BE2C (cell line): ENCODE data around the gene PSD2.

Source experiments
- DNase-seq: peaks from one replicate; pipeline ENCODE4 v3.0.0-alpha.2; 2020
- H3K27me3 ChIP-seq: fragments of 250-450 bp; sonication (Bioruptor Pico); 2 replicates; pipeline ENCODE4 v1.5.1; 2020; ENCODE audit warnings: mild to moderate bottlenecking
- H3K36me3 ChIP-seq: fragments of 250-450 bp; sonication (Bioruptor Pico); 2 replicates; pipeline ENCODE4 v1.5.1; 2020; ENCODE audit warnings: mild to moderate bottlenecking
- H3K4me1 ChIP-seq: fragments of 250-450 bp; sonication (Bioruptor Pico); 2 replicates; pipeline ENCODE4 v1.5.1; 2020
- H3K4me3 ChIP-seq: 2 replicates; pipeline ENCODE4 v1.5.1; 2011; ENCODE audit warnings: low read depth, low read length
- H3K9me3 ChIP-seq: fragments of 250-450 bp; sonication (Bioruptor Pico); 2 replicates; pipeline ENCODE4 v1.5.1; 2020
- TF ChIP-seq, protein P1 (sequence below): IDR thresholded peaks from 2 replicates; pipeline ENCODE4 v1.5.1; 2012; ENCODE audit warnings: mild to moderate bottlenecking, low read depth, low read length

The PSD2 gene

DNA sequence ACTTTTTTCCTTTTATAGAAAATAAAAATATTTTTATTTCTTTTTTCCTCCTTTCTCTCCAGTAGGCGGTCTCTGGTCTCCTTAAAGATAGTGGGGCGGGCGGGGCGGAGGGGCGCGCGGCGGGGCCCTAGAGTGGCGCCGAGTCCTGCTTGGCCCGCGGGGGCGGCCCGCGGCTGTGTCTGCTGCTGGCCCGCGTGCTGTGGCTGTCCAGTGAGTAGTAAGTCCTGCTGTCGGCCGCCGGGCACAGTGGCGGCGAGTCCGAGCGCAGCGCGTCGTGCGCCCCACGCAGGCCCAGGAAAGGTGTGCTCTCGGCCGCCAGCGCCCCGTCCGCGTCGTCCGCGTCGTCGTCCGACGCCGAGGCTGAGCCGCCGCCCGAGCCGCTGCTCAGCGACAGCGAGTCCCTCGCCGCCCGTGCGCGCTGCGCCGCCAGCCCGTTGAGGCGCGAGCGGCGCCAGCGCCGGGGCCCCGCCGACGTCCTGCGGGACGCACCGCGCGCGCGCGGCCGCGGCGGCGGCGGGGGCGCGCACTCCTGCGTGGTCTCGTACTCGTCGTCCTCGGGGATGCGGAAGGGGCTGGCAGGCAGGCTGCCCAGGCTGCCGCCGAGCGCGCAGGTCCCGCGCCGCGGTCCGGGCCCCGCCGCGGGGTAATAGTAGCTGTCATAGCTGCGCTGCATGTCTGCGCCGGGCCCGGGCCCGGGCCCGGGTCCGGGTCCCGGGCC lies 52.3 kb downstream of the PSD2 start:
- H3K9me3 ChIP-seq = no peaks in the 10 kb centered on the region
- peak; percentile 66 for DNase-seq
- TF ChIP-seq, protein P1, sequence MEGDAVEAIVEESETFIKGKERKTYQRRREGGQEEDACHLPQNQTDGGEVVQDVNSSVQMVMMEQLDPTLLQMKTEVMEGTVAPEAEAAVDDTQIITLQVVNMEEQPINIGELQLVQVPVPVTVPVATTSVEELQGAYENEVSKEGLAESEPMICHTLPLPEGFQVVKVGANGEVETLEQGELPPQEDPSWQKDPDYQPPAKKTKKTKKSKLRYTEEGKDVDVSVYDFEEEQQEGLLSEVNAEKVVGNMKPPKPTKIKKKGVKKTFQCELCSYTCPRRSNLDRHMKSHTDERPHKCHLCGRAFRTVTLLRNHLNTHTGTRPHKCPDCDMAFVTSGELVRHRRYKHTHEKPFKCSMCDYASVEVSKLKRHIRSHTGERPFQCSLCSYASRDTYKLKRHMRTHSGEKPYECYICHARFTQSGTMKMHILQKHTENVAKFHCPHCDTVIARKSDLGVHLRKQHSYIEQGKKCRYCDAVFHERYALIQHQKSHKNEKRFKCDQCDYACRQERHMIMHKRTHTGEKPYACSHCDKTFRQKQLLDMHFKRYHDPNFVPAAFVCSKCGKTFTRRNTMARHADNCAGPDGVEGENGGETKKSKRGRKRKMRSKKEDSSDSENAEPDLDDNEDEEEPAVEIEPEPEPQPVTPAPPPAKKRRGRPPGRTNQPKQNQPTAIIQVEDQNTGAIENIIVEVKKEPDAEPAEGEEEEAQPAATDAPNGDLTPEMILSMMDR = no peak
- peaks cover 14% of the 10 kb centered on the region for H3K36me3 ChIP-seq
- no peaks in the 10 kb centered on the region for H3K27me3 ChIP-seq
- peak overlapping the region; percentile 24 for H3K4me3 ChIP-seq
- peaks cover under 1% of the 10 kb centered on the region; the same call in 1 of the 2 replicates for H3K4me1 ChIP-seq

DNA sequence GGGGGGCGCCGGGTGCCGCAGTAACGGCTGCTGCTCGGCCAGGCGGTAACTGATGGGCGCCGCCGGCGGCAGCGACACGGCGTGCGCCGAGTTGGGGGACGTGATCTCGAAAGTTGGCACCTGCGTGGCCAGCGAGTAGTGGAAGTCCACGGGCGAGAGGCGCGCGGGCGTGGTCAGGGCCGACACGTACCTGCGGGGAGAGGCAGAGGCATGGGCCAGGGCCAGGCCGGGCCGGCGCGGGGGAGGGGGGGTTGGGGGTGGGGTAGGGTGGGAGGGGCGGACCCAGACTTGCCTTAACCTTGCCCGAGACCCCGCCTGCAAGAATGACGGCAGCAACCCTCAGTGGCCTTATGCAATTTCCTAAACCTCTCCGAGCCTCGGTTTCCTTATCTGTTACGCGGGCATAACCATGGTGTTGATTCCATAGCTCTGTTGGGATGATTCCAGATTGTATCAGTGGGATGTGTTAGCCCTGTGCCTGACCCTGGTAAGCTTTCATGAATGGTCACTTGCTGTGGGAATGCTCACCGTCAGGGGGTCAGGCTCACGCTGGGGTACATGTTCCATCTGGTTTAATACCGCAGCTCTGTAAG lies 53.0 kb downstream of the PSD2 start:
- no peak for DNase-seq
- peaks cover 5% of the 10 kb centered on the region for H3K4me1 ChIP-seq
- H3K36me3 ChIP-seq = peaks cover 14% of the 10 kb centered on the region
- H3K4me3 ChIP-seq = no peak overlapping the region
- H3K27me3 ChIP-seq = no peaks in the 10 kb centered on the region
- H3K9me3 ChIP-seq = no peaks in the 10 kb centered on the region
- TF ChIP-seq, protein P1 = no peak

DNA sequence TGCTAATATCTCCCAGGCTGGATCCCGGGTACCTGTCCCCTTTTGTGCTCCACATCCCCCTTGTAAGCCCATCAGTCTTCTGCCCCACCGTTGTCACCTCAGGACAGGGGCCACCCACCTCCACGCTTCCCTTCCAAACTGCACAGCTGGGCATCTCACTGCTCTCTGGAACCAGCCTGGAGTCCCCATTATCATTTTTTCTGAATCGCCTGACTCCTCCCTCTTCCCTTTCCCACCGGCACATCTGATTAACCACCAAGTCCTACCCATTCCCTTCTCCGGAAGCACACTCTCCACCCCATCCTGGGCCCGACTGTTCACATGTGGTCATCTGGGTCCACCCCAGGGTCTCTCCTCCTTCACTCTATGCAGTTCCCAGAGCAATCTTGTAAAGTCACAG lies 53.9 kb downstream of the PSD2 start:
- H3K9me3 ChIP-seq = no peaks in the 10 kb centered on the region
- H3K4me3 ChIP-seq = no peak overlapping the region
- TF ChIP-seq, protein P1 = no peak
- peaks cover 14% of the 10 kb centered on the region for H3K36me3 ChIP-seq
- peaks cover 5% of the 10 kb centered on the region for H3K4me1 ChIP-seq
- no peak for DNase-seq
- H3K27me3 ChIP-seq = no peaks in the 10 kb centered on the region

DNA sequence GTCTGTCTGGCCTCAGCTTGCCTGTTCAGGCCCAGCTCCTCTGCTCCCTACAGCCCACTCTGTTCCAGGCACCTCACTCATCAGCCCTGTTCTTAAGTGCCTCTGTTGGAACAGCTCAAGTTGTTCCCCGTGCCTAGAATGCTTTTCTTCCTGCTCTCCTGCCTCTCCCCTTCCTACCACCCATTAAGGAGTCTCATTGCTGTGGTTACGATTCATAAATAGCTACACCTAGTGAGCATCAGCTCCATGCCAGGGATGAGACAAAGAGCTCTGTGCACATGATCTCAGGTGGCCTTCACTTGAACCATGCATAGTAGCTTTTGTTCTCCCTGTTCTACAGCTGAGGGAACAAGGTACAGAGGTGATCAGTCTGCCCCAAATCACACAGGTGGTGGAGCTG lies 54.3 kb downstream of the PSD2 start:
- H3K36me3 ChIP-seq = peaks cover 14% of the 10 kb centered on the region
- H3K4me3 ChIP-seq = no peak overlapping the region
- TF ChIP-seq, protein P1 = no peak
- H3K4me1 ChIP-seq = peaks cover 5% of the 10 kb centered on the region
- H3K27me3 ChIP-seq = no peaks in the 10 kb centered on the region
- DNase-seq = peak; percentile 1
- no peaks in the 10 kb centered on the region for H3K9me3 ChIP-seq

DNA sequence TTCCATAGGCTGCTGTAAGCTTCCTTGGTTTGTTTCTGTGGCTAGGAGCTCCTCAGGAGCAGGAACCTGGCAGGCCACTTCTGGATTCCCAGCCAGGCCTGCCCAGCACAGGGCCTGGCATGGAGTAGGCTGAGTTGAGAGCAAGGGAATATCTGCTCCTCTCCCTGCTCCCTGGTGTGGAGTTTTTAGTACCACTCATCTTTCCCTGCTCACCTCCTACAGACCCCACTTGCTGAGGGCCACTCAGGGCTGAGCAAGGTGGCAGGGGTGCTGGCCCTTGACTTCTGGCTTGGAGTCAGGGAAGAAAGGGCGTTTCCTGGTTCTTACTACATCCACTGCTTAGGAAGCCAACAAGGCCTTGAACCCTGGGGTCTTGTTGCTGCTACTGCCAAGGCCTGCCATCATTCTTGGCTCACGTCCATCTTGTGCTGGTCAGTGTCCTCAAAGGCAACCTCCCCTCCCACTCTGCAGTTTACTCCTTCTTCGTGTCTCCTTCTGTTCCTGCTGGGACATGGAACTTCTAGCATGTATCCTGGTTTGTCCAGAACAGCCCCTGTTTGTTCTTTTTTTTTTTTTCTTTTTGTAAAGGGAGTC lies 54.9 kb downstream of the PSD2 start:
- Histone ChIP-seq H3K4me3 (no peak overlapping the region), H3K9me3 (no peaks in the 10 kb centered on the region), H3K27me3 (no peaks in the 10 kb centered on the region), H3K36me3 (peaks cover 14% of the 10 kb centered on the region), H3K4me1 (peaks cover 5% of the 10 kb centered on the region)
- TF ChIP-seq, protein P1 = no peak
- DNase-seq = peak; percentile 1

DNA sequence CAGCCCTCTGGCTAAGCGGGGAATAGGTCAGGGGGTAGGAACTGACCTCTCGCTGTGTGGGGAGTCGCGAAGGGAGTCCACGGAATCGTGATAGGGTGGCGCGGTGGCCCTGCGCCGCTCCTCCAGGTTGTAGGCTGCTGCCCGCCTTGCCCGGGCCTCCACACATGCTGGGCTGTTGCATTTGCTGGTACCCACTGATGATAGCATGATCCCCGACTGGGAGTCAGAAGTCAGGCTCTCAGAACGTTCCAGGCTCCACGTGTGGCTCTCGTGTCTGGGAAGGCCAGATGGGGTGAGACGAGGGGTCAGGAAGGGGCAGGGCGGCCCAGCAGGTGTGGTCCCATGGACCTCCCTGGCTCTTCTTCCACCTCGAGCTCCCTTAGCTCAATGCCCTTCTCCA lies 56.0 kb downstream of the PSD2 start:
- TF ChIP-seq, protein P1 = no peak
- Histone ChIP-seq H3K4me3 (no peak overlapping the region), H3K27me3 (no peaks in the 10 kb centered on the region), H3K9me3 (no peaks in the 10 kb centered on the region), H3K36me3 (peaks cover 14% of the 10 kb centered on the region), H3K4me1 (peaks cover 5% of the 10 kb centered on the region)
- DNase-seq = no peak
